Astrocyte of the cerebellum (primary cell): ENCODE measurements around the gene ADPRM.
A peak's percentile ranks its signal among the peaks of the same experiment; 100 is the strongest.

Experiments
- DNase-seq: peaks from one replicate; pipeline ENCODE4 v3.0.0-alpha.2; 2011; ENCODE audit warnings: low read depth
- H3K4me3 ChIP-seq: 2 replicates; pipeline ENCODE4 v1.5.1; 2011; ENCODE audit warnings: mild to moderate bottlenecking, low read depth, low read length, moderate library complexity
- in situ Hi-C: cut with HindIII; loops from 2 replicates; pipeline ENCODE4 v1.10.0; 2017; ENCODE audit warnings: low sequenced_read_pairs
- TF ChIP-seq, protein P1 (sequence below): IDR thresholded peaks from 2 replicates; pipeline ENCODE4 v1.5.1; 2012; ENCODE audit warnings: low read length, low read depth, moderate library complexity, mild to moderate bottlenecking; ENCODE audit errors: missing control alignments

ADPRM gene

DNA sequence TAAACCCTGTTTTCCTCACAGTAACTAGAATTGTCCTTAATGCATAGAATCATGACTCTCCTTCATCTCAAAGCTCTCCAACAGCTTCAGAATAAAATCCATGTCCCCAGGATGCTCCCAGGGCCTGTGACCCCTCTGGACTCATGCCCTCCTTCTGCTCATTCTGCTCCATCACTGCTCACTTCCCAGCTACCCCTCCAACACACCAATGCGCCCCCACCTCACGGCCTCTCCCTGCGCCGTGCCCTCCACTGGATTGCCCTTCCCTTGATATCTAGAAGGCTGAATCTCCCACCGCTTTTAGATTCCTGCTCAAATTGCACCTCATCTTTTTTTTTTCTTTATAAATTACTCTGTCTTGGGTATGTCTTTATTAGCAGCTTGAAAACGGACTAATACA lies 45.0 kb downstream of the ADPRM start:
- in situ Hi-C loops = no loop called here

DNA sequence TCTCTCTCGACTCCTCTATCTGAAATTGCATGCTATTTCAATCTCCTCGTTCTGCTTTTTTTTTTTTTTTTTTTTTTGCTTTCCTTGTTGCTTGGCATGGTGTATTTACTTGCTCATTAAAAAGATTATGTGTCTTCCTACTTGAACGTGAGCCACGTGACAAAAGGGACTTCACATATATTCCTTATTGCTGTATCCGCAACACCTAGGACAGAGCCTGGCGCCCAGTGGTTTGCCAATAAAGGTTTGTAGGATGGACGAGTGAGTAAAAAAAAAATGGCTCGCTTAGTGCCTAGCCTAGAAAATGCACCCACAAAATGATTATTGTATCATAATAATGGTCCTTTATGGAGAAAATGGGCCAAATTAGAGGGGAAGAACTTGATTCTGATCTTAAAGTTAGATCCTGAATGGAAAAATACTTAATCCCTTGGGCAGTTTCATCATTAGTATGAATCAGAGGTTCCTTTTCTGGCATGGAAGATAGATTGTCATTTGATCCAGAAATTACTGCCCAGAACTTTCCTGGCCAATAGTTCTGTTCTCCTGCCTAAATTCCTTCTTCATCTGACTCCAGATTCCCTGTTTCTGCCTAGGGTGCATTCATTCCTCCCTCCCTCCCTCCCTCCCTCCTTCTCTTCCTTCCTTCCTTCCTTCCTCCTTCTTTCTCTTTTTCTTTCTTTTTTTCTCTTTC lies 46.1 kb downstream of the ADPRM start:
- in situ Hi-C loops = no loop called here
- DNase-seq = peak; percentile 11

More for the DNA sequence above, 45.0 kb downstream of the ADPRM start:
- TF ChIP-seq, protein P1, sequence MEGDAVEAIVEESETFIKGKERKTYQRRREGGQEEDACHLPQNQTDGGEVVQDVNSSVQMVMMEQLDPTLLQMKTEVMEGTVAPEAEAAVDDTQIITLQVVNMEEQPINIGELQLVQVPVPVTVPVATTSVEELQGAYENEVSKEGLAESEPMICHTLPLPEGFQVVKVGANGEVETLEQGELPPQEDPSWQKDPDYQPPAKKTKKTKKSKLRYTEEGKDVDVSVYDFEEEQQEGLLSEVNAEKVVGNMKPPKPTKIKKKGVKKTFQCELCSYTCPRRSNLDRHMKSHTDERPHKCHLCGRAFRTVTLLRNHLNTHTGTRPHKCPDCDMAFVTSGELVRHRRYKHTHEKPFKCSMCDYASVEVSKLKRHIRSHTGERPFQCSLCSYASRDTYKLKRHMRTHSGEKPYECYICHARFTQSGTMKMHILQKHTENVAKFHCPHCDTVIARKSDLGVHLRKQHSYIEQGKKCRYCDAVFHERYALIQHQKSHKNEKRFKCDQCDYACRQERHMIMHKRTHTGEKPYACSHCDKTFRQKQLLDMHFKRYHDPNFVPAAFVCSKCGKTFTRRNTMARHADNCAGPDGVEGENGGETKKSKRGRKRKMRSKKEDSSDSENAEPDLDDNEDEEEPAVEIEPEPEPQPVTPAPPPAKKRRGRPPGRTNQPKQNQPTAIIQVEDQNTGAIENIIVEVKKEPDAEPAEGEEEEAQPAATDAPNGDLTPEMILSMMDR = no peak
- DNase-seq = no peak
- H3K4me3 ChIP-seq = no peak overlapping the region

DNA sequence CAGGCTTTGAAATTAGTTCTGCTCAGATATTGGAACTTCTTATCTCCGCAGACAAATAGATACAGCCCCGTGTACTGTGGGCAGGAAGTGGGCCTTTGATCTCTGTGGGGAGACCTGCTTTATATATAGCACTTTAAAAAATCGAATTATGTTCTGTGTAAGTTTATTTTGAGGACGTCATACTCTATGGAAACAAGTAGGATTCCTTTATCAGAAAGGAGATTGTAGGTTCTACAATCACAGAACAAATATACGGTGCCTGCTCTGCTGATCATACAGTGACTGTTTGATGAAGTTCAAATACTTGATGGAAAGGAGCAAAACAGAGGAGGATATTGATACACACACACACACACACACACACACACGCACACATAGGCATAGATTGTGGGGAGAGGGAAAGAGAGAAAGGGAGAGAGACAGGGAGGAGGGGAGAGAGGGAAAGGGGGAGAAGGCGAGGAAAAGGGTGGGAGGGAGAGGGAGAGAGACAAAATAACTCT lies 47.2 kb downstream of the ADPRM start:
- H3K4me3 ChIP-seq = no peak overlapping the region
- in situ Hi-C loops = no loop called here
- TF ChIP-seq, protein P1 = no peak
- DNase-seq = no peak

More for the DNA sequence above, 46.1 kb downstream of the ADPRM start:
- TF ChIP-seq, protein P1 = no peak
- H3K4me3 ChIP-seq = no peak overlapping the region

DNA sequence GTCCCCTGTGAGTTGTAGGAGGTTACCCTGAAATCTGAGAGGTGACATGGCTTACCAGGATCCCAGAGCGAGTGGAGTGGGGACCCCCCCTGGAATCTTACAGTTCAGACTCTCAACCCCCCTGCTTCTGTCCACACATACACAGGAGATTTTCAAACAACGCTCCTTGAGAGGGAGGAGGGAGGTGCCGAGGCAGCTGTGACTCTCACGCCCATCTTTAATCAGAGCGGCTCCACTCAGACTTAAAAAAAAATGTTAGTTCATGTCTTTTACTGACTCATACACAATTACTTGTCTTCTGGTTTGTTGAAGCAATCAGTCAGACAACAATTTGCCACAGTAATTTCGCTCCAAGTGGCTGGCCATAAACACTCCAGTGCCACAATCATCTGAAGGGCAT lies 47.8 kb downstream of the ADPRM start:
- in situ Hi-C loops = no loop called here
- H3K4me3 ChIP-seq = no peak overlapping the region
- no peak for DNase-seq
- TF ChIP-seq, protein P1 = no peak

DNA sequence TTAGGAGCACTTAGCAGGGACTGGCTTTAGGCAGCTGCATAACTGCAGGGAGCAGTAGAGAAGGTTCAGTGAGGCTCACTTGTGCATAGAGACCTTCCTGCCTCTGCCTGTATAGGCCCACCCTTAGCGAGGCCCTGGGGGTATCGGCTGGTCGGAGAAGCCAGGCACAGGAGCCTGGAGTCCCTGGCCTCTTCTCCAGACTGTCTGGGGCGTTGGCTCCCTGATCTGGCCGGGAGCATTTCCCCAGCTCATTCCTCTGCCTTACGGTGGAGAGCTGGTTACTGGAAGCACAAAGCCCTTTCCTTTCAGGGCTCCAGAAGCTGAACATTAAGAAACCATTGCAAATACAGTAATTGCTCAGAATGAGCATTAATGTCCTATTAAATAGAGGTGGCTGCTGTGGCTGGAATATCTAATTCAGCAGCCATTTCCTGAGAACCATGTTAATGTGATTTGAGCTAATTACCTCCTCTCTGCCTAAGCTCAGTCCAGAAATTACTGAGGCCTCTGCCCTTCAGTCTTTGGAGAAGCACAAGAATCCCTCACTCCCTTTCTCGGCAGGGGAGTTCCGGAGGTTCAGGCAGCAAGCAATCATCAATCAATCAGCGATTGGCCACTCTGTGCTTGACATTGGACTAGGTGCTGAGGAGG lies 51.3 kb downstream of the ADPRM start:
- TF ChIP-seq, protein P1 = no peak
- H3K4me3 ChIP-seq = no peak overlapping the region
- no peak for DNase-seq
- in situ Hi-C loops = no loop called here

DNA sequence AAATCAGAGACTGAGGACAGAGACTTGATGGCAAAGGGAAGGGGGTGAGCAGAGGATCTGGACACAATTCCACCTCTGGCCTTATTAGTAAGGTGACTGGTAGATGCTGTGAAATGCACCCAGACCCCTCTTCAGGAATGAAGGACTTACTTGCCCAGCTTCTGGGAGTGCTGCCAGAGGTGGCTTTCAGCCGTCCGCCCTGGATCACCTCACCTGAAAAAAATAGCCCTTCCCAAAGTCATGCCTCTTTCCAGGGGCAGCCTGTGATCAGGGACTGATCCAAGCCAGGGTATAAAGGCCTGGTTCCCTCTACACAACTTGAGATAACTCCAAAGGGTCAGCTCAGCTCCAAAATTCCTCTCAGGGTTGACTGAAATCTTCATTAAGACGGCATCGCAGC lies 52.8 kb downstream of the ADPRM start:
- H3K4me3 ChIP-seq = no peak overlapping the region
- in situ Hi-C loops = no loop called here
- DNase-seq = no peak
- TF ChIP-seq, protein P1 = no peak
